GM12878 (cell line): ENCODE measurements around the gene GPI. TPM values are rescaled to one million over a fixed set of nuclear protein-coding genes. Genes with fewer than 3 reads are reported as not detected.
A peak's percentile ranks its signal among the peaks of the same experiment; 100 is the strongest.

Experiments
- ATAC-seq: fragments of 200-7000 bp; cut with Tn5 transposase; 3 replicates; pipeline ENCODE4 v1.9.1; 2020; ENCODE audit warnings: mild to moderate bottlenecking, moderate library complexity
- BruUV-seq: library from RNA; stranded (reverse); fragments of 400-500 nt; replicated peaks from 2 replicates; lab custom pipeline; 2021; lab: Mats Ljungman, UMichigan
- CTCF ChIA-PET: fragments of 300-600 bp; sonication (Branson Sonifier 250); formaldehyde crosslinking; extraction: SDS; loops from one replicate; lab custom pipeline; 2021; ENCODE audit warnings: inconsistent platforms; lab: Yijun Ruan, JAX
- POLR2A ChIA-PET: fragments of 350-600 bp; formaldehyde crosslinking; extraction: SDS; loops from one replicate; lab custom pipeline; 2021; ENCODE audit warnings: inconsistent platforms; lab: Charles Lee
- RAD21 ChIA-PET: fragments of 300-600 bp; sonication (Branson Sonifier 250); formaldehyde crosslinking; loops from one replicate; lab custom pipeline; 2023; ENCODE audit warnings: antibody characterized with exemption; ENCODE audit not compliant: unreplicated experiment; lab: Charles Lee
- SMC1A ChIA-PET: fragments of 300-600 bp; sonication (Branson Sonifier 250); formaldehyde crosslinking; loops from one replicate; lab custom pipeline; 2023; ENCODE audit not compliant: unreplicated experiment, uncharacterized antibody; lab: Charles Lee
- DNase-seq: peaks from one replicate; pipeline ENCODE4 v3.0.0-alpha.2; 2011; ENCODE audit warnings: low read depth, low spot score
- FAIRE-seq: peaks from 3 replicates; lab custom pipeline; 2011; peaks lifted over from hg19 to GRCh38; lab: Jason Lieb, UNC
- H2AFZ ChIP-seq: 2 replicates; pipeline ENCODE4 v1.6.0; 2011; ENCODE audit warnings: low read depth, low read length, control low read depth; ENCODE audit not compliant: control insufficient read depth
- H3K27ac ChIP-seq: 2 replicates; pipeline ENCODE4 v1.5.1; 2011; ENCODE audit warnings: control low read depth; ENCODE audit not compliant: control insufficient read depth, insufficient read depth
- H3K27me3 ChIP-seq, 2 experiments: replicated peaks in 1 of 2; 2 replicates each; pipeline versions ENCODE4 v1.6.0 to v1.6.1; 2011; ENCODE audit warnings: low read length in 1 of 2; ENCODE audit not compliant: control insufficient read depth in 2 of 2, insufficient read depth in 2 of 2
- H3K36me3 ChIP-seq, 2 experiments: 2 replicates each; pipeline ENCODE4 v1.5.1; 2011; ENCODE audit warnings: low read length in 1 of 2; ENCODE audit not compliant: control insufficient read depth in 2 of 2, insufficient read depth in 2 of 2
- H3K4me1 ChIP-seq: 2 replicates; pipeline ENCODE4 v1.6.1; 2011; ENCODE audit warnings: mild to moderate bottlenecking, low read length, moderate library complexity, mixed read lengths; ENCODE audit not compliant: control insufficient read depth, insufficient read depth
- H3K4me2 ChIP-seq: 2 replicates; pipeline ENCODE4 v1.6.0; 2011; ENCODE audit warnings: control low read depth; ENCODE audit not compliant: control insufficient read depth, insufficient read depth
- H3K4me3 ChIP-seq: fragments of 200-600 bp; sonication (generic); 2 replicates; pipeline ENCODE4 v1.5.1; 2016
- H3K79me2 ChIP-seq: 2 replicates; pipeline ENCODE4 v1.6.0; 2011; ENCODE audit warnings: low read length; ENCODE audit not compliant: control insufficient read depth, insufficient read depth
- H3K9ac ChIP-seq: 2 replicates; pipeline ENCODE4 v1.8.0; 2011; ENCODE audit warnings: low read length, control low read depth, mixed read lengths; ENCODE audit not compliant: control insufficient read depth, insufficient read depth
- H3K9me3 ChIP-seq: replicated peaks from 3 replicates; pipeline ENCODE4 v1.5.1; 2011; ENCODE audit warnings: mild to moderate bottlenecking, low read length; ENCODE audit not compliant: control insufficient read depth, insufficient read depth
- H4K20me1 ChIP-seq: 2 replicates; pipeline ENCODE4 v1.6.0; 2011; ENCODE audit not compliant: control insufficient read depth, insufficient read depth
- BCL3 ChIP-seq: IDR thresholded peaks from 2 replicates; pipeline ENCODE4 v1.6.1; 2011; ENCODE audit warnings: borderline replicate concordance, low read depth, mild to moderate bottlenecking, moderate library complexity, low read length; ENCODE audit not compliant: insufficient read depth, poor library complexity, severe bottlenecking
- ETV6 ChIP-seq, 2 experiments: fragments of 450-650 bp in 1 of 2; IDR thresholded peaks in 1 of 2; conservative IDR thresholded peaks in 1 of 2; 2 replicates each; pipeline ENCODE4 v1.6.1; 2014; ENCODE audit warnings: antibody characterized with exemption in 1 of 2, borderline replicate concordance in 1 of 2, low read depth in 1 of 2, mild to moderate bottlenecking in 1 of 2, moderate library complexity in 1 of 2
- MLLT1 ChIP-seq: fragments of 450-650 bp; IDR thresholded peaks from 2 replicates; pipeline ENCODE4 v1.6.1; 2016; ENCODE audit warnings: mild to moderate bottlenecking
- MYB ChIP-seq: fragments of 150-350 bp; IDR thresholded peaks from 2 replicates; pipeline ENCODE4 v1.6.1; 2014; ENCODE audit warnings: mild to moderate bottlenecking, low read depth, low read length, borderline replicate concordance
- POLR2A ChIP-seq: IDR thresholded peaks from 2 replicates; pipeline ENCODE4 v1.6.1; 2011; ENCODE audit warnings: low read depth, mild to moderate bottlenecking, low read length
- SREBF1 ChIP-seq: IDR thresholded peaks from 2 replicates; pipeline ENCODE4 v1.6.1; 2012; ENCODE audit warnings: mild to moderate bottlenecking, low read length
- WGBS: methylation state at CpG from one replicate; pipeline ENCODE4 v1.1.6; 2016; ENCODE audit warnings: low lambda C conversion rate; ENCODE audit not compliant: insufficient replicate concordance, insufficient coverage; ENCODE audit errors: missing lambda C conversion rate; 5-methylcytosine and 5-hydroxymethylcytosine counted together
- in situ Hi-C: fragments of 300-500 bp; cut with MboI; formaldehyde crosslinking; loops from 9 replicates; pipeline ENCODE4 v1.14.3; 2018; ENCODE audit warnings: mixed read lengths
- intact Hi-C: fragments of 100-400 bp; cut with micrococcal nuclease; formaldehyde crosslinking; loops from one replicate; pipeline ENCODE4 v1.14.2; 2022; ENCODE audit not compliant: unreplicated experiment
- polyA plus RNA-seq, 11 experiments: library from polyadenylated mRNA; depleted of rRNA in 4 of 11; unstranded in 6 of 11; stranded (reverse) in 5 of 11; fragments of >200 nt; fragmentation: Nextera tagmentation in 4 of 11; fragmentation: Illumina TruSeq in 1 of 11; extraction: Ambion mirVana in 4 of 11; extraction: Trizol in 1 of 11; gene quantifications; 1 replicate in 1 of 11; 2 replicates in 10 of 11; pipeline versions ENCODE4 v1.2.1 to v1.2.3, GENCODE V29; 2011 to 2016; ENCODE audit warnings: inconsistent platforms in 2 of 11, missing spikeins in 2 of 11, low read depth in 1 of 11
- total RNA-seq, 4 experiments: library from RNA; depleted of rRNA in 3 of 4; stranded (reverse); fragments of >200 nt in 3 of 4; fragmentation: Illumina TruSeq in 1 of 4; extraction: Trizol in 1 of 4; gene quantifications; 2 replicates each; pipeline versions ENCODE4 v1.2.1 to v1.2.3, GENCODE V29; 2013 to 2021

GPI gene
- total and polyA plus RNA-seq, 10 of the 15 experiments (the other 5 are each of a cell fraction or from before 2014, with no cell fraction given): 124 to 400 (median 190) TPM

- H3K79me2 ChIP-seq: peaks cover 55% of the 10 kb centered on the region
- H4K20me1 ChIP-seq: no peaks in the 10 kb centered on the region; the same call in 1 of the 2 replicates
- ChIA-PET CTCF (interaction anchor here (1.2 to 1.7 kb wide), 11 partner anchors 12 to 85 kb away, joined by 3 to 13 read pairs (median 6); no protein-coding TSS in a partner anchor), SMC1A (interaction anchor here (0.7 to 1.2 kb wide), 4 partner anchors 18 to 93 kb away, joined by 3 to 6 read pairs (median 4); no protein-coding TSS in a partner anchor), RAD21 (interaction anchor here (1.4 to 1.7 kb wide), 2 partner anchors 59 to 70 kb away, joined by 3 to 6 read pairs; no protein-coding TSS in a partner anchor), POLR2A (interaction anchor here (1.2 to 1.4 kb wide), 2 partner anchors 15 to 70 kb away, joined by 3 read pairs; no protein-coding TSS in a partner anchor)
- peak overlapping the region; percentile 85; the same call in 1 of the 2 replicates for H3K27ac ChIP-seq
- peak overlapping the region; percentile 88 for H3K9ac ChIP-seq
- H3K4me1 ChIP-seq: no peaks in the 10 kb centered on the region
- BruUV-seq: no TSS peak
- in situ Hi-C loops (no loop called here), intact Hi-C loops (loop anchor here (2.0 to 10.0 kb wide), 2 partner anchors 25 to 245 kb away; partner anchors contain the start of gene PDCD2L)
- peak overlapping the region; percentile 86 for H3K4me3 ChIP-seq
- TF ChIP-seq MYB (no peak), POLR2A (no peak), ETV6 (conservative IDR thresholded peaks at IDR 0.05 in 1 of 2, IDR thresholded peaks at IDR 0.05 in 1 of 2; ENCODE audit: borderline replicate concordance in 1 of 2, low read depth in 1 of 2) (no peak), SREBF1 (no peak), BCL3 (no peak), MLLT1 (peak; percentile 62; the same call in 1 of the 2 replicates)
- FAIRE-seq: no peak
- H3K27me3 ChIP-seq: no peaks in the 10 kb centered on the region
- H3K36me3 ChIP-seq: peaks cover 2 to 3% of the 10 kb centered on the region in 2 experiments; a peak in 2 of 4 replicates
- H2AFZ ChIP-seq: no peak overlapping the region
- ATAC-seq: no peak
- no peak for DNase-seq
- H3K4me2 ChIP-seq: peak overlapping the region; percentile 36
- H3K9me3 ChIP-seq: no peaks in the 10 kb centered on the region
- 33% methylated on average over 9 of the region's 9 CpGs for WGBS
Measured at GRCh38 chr19:34429553-34429952, 64.6 kb downstream of the GPI start.
